KOPT-K1 (cell line): ENCODE measurements around the gene TP53I11.

ENCODE experiments used
- H3K27ac ChIP-seq: fragments of 200-600 bp; sonication (generic); 2 replicates; pipeline ENCODE4 v1.5.1; 2016; ENCODE audit warnings: antibody characterized with exemption, mild to moderate bottlenecking, low read depth, low read length; ENCODE audit not compliant: poor library complexity, severe bottlenecking
- H3K36me3 ChIP-seq: fragments of 200-600 bp; sonication (generic); 2 replicates; pipeline ENCODE4 v1.5.1; 2017; ENCODE audit warnings: antibody characterized with exemption, mild to moderate bottlenecking, low read length, moderate library complexity; ENCODE audit not compliant: insufficient read depth
- H3K9me3 ChIP-seq: fragments of 200-600 bp; sonication (generic); 2 replicates; pipeline ENCODE4 v1.5.1; 2017; ENCODE audit warnings: antibody characterized with exemption, low read length, mild to moderate bottlenecking; ENCODE audit not compliant: insufficient read depth, poor library complexity, severe bottlenecking

TP53I11 gene

DNA sequence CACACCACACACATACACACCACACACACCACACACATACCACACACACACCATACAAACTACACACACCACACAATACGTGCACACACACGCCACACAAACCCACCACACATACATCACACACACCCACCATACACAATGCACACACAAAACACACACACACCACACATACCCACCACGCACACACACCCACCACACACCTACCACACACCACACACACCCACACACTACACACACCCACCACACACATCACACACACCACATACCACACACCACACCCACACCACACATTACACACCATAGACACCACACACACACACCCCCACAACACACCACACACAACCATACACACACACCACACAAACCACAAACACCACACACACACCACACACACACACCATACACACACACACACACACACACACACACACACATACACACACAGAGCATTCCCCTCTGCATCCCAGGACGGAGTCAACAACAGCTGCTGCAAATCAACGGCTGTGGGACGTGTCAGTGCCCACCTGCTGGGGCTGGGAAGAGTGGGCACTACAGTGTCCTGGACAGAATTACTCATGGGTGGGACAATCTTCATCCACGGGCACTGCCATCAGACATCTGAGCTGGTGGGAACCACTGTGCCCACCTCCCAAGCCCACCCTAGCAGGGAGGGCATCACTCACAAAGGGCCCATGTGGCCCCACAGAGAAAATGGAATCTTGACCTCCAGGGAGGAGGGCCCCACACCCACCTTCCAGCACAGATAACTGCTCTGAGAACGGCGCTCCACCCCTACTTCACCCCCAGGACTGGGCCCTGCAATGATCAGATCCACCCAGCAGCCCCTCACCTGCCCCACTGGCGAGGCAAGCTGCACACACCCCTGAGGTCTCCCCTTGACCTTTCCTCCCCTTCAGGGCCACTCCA is 8.4 kb downstream of the TP53I11 start:
- Histone ChIP-seq H3K36me3 (0 out of 2 replicates have a peak, but pooled peaks cover 4% of the 10 kb centered on the region), H3K9me3 (no peaks in the 10 kb centered on the region), H3K27ac (no peak overlapping the region)

DNA sequence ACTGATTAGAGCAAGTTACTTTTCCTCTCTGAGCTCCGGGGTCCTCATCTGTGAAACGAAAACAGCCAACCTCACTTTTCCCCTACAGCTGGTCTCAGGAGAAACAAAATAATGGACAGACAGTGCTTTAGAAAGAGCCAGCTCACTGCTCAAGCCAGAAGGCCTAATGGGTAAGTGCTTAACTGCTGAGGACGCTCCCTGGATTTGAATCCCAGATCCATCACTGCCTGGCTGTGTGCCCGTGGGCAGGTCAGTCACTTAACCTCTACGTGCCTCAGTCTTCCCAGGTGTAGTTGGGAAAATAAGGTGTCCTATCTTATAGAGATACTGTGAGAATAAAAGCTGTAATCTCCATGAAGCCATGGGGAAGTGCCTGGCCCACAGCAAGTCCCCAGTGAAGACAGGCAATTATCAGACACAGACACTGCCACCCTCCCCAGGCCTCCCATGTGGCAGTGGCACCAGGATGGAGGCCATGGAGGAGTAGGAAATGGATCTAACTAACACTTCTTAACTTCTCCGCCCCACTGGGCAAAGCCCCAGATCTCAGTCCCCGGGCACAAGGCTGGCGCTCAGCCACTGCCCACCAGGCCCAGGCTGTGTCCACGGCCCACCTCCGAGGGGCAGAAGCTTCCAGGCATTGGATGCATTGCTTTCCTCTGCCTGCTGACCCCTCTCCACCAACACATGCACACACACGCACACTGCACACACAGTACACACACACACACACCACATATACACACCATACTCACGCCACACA is 9.2 kb downstream of the TP53I11 start:
- Histone ChIP-seq H3K27ac (no peak overlapping the region), H3K9me3 (no peaks in the 10 kb centered on the region), H3K36me3 (0 out of 2 replicates have a peak, but pooled peaks cover 4% of the 10 kb centered on the region)

DNA sequence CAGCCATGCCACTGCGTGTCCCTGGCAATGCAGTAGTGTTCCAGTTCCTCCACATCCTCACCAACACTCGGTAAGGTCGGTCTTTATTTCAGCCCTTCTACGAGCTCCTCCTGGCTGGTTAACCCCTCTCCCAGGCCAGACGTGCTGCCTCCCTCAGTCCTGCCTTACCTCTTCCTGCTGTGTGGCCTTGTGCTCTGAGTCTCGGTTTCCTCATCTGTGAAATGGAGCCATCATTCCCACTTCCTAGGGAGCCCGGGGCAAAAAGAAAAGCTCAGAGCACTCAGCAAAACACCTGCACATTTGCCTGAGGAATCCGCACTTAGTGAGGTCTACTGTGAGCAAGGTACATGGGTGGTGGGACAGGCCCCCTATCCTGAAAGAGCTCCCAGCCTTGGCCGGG is 9.8 kb downstream of the TP53I11 start:
- Histone ChIP-seq H3K9me3 (no peaks in the 10 kb centered on the region), H3K27ac (no peak overlapping the region), H3K36me3 (0 out of 2 replicates have a peak, but pooled peaks cover 4% of the 10 kb centered on the region)

DNA sequence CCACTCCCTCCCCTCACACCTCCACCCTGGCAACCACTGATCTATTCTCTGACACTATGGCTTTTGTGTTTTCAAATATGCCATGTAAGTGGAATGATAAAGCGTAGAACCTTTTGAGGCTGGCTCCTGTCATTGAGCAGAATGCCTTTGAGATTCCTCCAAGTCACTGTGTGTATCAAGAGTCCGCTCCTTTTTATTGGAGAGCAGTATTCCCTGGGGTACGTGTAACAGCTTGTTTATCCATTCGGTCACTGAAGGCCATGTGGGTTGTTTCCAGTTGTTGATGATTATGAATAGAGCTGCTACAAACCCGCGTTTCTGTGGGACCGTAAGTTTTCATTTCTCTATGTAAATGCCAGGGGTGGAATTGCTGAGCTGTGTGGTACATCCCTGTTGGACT is 10.3 kb downstream of the TP53I11 start:
- Histone ChIP-seq H3K27ac (no peak overlapping the region), H3K36me3 (peaks cover 4% of the 10 kb centered on the region; the same call in 1 of the 2 replicates), H3K9me3 (no peaks in the 10 kb centered on the region)

DNA sequence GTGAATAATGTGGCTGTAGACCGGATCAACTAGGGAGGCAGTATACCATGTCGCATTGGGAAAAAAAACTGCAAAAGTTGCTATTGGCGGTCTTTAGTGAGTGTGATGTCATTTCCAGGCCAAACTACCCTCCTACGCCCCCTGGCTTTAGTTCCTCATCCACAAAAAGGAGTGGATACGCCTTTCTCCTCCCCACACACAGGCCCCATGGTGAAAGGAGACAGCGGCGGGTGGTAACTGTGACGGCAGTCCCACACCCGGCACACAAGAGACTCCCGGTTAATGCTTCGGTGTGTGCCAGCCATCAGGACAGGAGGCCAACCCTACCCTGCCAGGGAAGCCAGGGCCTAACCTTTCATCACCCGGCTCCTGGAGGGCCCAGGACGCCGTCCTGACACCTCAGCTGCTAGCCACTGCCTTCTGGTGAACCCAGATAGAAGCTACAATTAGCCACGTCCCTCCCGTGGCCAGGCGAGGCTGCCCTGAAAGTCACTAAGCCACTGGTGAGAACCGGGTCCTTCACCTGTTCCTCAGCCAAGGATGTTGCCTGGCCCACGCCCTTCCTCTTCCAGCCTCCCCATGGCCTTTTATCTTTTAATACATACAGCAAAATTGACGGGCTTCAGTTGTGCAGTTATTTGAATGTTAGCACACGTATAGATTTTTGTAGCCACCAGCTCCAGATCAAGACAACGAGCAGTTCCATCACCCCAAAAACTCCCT is 10.8 kb downstream of the TP53I11 start:
- no peak overlapping the region for H3K27ac ChIP-seq
- H3K9me3 ChIP-seq, result no peaks in the 10 kb centered on the region
- H3K36me3 ChIP-seq, result peaks cover 4% of the 10 kb centered on the region; the same call in 1 of the 2 replicates

DNA sequence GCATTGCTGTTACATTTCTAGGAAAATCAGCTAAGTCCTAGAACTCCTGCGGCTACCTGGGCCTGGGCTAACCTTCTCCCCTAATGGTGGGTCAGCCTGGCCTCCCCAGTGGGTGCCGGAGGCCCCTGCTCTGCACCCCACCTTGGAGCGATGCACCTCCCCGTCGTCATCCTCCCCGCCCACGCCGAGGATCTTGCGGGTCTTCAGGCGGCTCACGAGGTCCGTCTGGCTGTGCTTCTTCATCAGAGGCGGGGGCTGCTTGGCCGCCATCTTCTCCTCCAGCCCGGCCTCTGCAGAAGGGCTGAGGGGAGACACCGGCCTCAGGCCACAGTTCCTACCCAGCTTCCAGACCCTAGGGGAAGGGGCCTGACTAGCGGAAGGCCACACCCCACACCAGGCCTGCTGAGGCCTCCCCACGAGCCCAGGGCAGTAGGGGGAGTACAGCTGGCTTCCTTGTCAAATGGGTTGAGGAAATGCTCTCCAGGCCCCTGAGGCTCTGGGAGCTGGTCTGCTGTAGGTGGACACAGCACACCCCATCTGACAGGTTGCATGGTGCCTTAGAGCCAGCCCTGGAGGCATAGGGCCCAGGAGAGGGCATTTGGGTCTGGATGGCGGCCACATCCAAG is 12.5 kb downstream of the TP53I11 start:
- H3K36me3 ChIP-seq, result peaks cover 8% of the 10 kb centered on the region; the same call in 1 of the 2 replicates
- no peak overlapping the region for H3K27ac ChIP-seq
- H3K9me3 ChIP-seq, result no peaks in the 10 kb centered on the region

DNA sequence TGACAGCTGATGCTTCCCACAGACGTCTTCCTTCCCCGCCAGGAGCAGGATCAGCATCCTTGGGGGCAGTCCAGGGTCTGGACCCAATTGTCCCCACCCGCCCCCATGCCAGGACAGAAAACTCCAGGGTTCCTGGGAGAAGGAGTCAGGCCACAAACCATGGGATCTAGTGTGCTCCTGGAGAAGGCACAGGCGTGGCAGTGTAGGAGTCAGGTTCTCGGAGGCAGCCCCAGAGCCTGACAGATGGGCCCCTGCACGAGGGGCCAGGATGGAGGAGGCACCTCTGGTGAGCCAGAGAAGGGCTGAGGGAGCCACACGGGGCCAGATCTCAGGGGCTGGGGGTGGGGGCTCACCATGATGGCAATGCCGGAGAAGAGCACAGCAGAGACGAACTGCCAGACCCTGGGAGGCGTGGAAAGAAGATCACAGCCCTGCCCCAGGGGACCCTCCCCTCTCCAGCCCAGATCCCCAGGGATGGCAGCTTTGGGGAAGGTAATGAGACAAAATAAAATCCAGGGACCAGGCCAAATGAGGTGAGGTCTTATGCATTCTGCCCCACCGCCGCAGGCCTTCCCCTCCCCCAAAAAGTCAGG is 13.6 kb downstream of the TP53I11 start:
- Histone ChIP-seq H3K27ac (no peak overlapping the region), H3K9me3 (no peaks in the 10 kb centered on the region), H3K36me3 (peaks cover 8% of the 10 kb centered on the region; the same call in 1 of the 2 replicates)

DNA sequence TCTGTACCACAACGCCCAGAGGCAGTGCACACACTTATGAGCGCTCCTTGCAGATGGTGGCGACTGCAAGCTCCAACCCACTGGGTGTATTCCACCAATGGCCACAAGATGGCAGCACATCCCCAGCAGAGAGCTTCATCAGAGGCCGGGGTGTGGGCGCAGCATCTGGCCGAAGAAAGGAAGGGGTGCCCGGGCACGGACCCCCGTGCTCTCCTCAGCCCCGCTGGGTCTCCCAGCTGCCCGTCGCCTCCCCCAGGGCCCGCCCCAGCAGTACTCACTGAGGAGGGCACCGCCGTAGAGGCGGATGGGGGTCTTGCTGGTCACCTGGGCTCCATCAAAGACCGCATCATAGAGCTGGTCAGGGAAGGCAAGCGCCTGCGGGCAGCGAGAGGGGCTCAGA is 14.2 kb downstream of the TP53I11 start:
- Histone ChIP-seq H3K27ac (no peak overlapping the region), H3K36me3 (peaks cover 8% of the 10 kb centered on the region; the same call in 1 of the 2 replicates), H3K9me3 (no peaks in the 10 kb centered on the region)

DNA sequence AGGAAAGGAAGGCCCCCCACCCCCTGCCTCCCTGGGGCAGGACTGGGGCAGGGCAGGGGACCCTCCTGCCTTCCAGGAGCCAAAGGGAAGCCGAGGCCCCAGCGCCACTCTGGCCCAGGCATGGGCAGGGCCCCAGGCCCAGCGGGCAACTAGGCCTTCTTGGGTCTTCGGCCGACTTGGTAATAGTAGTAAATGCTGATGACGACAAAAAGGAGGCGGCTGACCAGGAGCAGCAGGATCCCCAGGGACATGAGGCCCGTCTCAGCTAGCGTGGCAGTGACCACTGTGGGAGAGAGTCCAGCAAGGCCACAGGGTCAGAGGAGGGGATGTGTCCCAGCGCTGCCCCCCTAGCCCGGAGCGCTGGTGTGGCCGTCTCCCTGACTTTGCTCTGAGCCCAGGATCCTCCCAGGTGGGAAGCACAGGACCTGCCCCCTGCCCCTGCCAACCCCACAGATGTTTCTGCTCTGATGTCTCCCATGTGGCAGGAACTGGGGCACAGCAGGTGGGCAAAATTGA is 15.9 kb downstream of the TP53I11 start:
- Histone ChIP-seq H3K36me3 (peaks cover 8% of the 10 kb centered on the region; the same call in 1 of the 2 replicates), H3K9me3 (no peaks in the 10 kb centered on the region), H3K27ac (no peak overlapping the region)

DNA sequence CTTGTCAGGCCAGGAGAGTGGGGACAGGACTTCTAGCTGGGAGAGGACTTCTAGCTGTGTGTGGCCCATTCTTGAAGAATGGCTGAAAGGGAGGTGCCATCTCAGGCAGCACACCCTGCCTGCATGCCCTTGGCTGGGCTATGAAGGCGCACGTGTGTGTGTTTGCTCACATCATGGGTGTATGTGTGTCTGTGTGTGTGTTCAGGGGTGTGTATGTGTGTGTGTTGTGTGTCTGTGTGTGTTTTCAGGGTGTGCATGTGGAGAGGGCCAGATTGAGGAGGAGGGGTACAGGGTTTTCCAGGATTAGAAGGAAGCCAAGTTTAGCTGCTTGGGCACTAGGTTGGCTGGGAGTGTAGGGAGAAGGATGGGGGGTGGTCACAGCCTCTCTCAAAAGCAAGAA is 16.6 kb downstream of the TP53I11 start:
- Histone ChIP-seq H3K36me3 (peaks cover 8% of the 10 kb centered on the region; the same call in 1 of the 2 replicates), H3K9me3 (no peaks in the 10 kb centered on the region), H3K27ac (no peak overlapping the region)

DNA sequence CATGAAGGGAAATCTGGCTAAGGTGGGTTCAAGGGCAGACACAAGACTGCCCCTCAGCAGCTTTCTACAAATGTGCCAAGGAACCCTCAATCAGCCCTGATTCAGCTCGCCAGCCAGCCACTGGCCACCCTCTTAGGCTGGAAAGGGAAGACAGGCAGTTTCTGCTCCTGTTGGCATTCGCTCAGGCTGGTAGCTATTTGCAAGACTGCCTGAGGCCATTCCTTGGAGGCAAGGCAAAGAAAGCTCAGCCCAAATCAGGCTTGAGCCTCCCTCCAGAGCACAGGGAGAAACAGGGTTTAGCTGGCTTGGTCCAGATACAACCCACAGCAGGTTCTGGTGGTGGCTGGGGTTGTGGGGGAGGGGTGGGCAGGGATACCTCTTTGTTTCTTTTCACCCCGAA is 19.2 kb downstream of the TP53I11 start:
- Histone ChIP-seq H3K27ac (no peak overlapping the region), H3K9me3 (no peaks in the 10 kb centered on the region), H3K36me3 (peaks cover 8% of the 10 kb centered on the region; the same call in 1 of the 2 replicates)

DNA sequence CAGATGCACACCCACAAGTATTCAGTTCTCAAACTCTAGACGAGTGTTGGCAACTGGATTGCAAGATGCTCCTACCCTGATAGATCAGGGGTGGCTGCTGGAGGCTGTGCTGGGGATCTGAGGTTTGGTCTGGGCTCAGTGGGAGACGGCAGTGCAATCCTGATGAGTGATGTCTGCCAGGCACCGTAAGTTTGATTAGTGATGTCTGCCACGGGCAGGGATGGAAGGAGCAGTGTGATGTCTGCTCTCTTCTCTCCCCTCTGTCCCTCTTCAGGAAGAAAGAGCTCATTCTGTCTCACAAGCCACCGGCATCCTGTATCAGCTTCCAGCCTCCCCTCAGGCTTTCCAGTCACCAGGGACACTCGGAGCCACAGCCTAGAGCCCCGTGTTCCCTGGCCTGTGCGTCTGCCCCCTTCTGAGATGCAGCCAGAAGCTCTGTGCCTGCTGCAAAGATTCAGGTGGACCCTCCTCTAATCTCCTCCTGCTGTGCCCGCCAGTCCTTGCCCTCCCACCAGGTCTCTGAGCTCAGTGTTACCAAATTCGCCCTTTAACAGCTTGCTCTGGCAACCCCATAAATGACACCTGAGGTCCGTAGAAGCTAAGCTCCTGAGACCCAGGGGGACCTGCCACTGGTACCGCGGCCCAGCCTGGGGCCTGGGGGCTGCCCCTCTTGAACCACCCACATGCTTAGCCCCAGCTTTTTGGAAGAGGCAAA is 19.9 kb downstream of the TP53I11 start:
- H3K36me3 ChIP-seq, result peaks cover 8% of the 10 kb centered on the region; the same call in 1 of the 2 replicates
- no peaks in the 10 kb centered on the region for H3K9me3 ChIP-seq
- no peak overlapping the region for H3K27ac ChIP-seq

DNA sequence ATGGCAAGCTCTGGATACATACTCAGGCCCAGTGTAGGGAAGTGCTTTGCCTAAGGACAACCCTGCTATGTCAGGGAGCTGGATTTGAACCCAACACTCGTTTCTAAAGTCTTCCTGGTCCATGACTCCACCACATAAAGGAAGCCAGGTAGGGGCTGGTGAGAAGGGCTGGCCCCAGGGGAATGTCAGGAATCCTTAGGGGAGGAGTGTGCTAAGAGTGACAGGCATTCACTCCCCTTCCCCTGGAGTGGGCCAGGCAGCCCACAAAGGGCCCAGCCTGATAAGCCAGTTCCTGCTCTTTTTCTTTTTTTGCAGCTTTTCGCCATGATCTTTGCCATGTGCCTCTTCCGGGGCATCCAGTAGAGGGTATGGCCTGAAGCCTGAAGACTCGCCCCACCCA is 21.9 kb downstream of the TP53I11 start:
- H3K36me3 ChIP-seq, result peaks cover 1% of the 10 kb centered on the region; the same call in 1 of the 2 replicates
- no peaks in the 10 kb centered on the region for H3K9me3 ChIP-seq
- H3K27ac ChIP-seq, result no peak overlapping the region
